Heart left ventricle (tissue), 16 donors: ENCODE data around the gene SPATS2L. TPM values are rescaled to one million over a fixed set of nuclear protein-coding genes. Genes with fewer than 3 reads are reported as not detected.

ENCODE experiments used
- ATAC-seq, 4 donors: fragments of 200-7000 bp; cut with Tn5 transposase; one replicate each; pipeline ENCODE4 v1.9.1; 2020 to 2022; ENCODE audit warnings: moderate library complexity in 4 of 4, mild to moderate bottlenecking in 3 of 4, moderate number of reproducible peaks in 1 of 4
- DNase-seq, 5 donors: peaks; one replicate each; pipeline ENCODE4 v3.0.0-alpha.2; 2020
- H3K27ac ChIP-seq, 12 donors: fragments of 200-600 bp; sonication (generic) in 4 of 12; one replicate each; pipeline versions ENCODE4 v1.5.0 to v1.8.0; 2016 to 2022; ENCODE audit warnings: mild to moderate bottlenecking in 2 of 12
- H3K27me3 ChIP-seq, 9 donors: fragments of 200-600 bp; sonication (generic) in 2 of 9; one replicate each; pipeline versions ENCODE4 v1.5.1 to v1.8.0; 2016 to 2022; ENCODE audit warnings: mild to moderate bottlenecking in 3 of 9
- H3K36me3 ChIP-seq, 9 donors: fragments of 200-600 bp; sonication (generic) in 2 of 9; one replicate each; pipeline versions ENCODE4 v1.5.0 to v1.8.0; 2018 to 2022; ENCODE audit warnings: mild to moderate bottlenecking in 2 of 9
- H3K4me1 ChIP-seq, 12 donors: fragments of 200-600 bp; sonication (generic) in 4 of 12; one replicate each; pipeline versions ENCODE4 v1.5.0 to v1.8.0; 2016 to 2022; ENCODE audit warnings: mild to moderate bottlenecking in 3 of 12
- H3K4me3 ChIP-seq, 12 donors: fragments of 200-600 bp; sonication (generic) in 4 of 12; one replicate each; pipeline versions ENCODE4 v1.5.0 to v1.8.0; 2017 to 2022; ENCODE audit warnings: mild to moderate bottlenecking in 9 of 12, moderate library complexity in 4 of 12
- H3K9me3 ChIP-seq, 12 donors: fragments of 200-600 bp; sonication (generic) in 4 of 12; one replicate each; pipeline versions ENCODE4 v1.5.0 to v1.8.0; 2016 to 2022; ENCODE audit warnings: mild to moderate bottlenecking in 1 of 12
- CTCF ChIP-seq, 12 donors: fragments of 200-600 bp; sonication (generic) in 4 of 12; IDR thresholded peaks; one replicate each; pipeline versions ENCODE4 v1.5.0 to v1.8.0; 2018 to 2022; ENCODE audit warnings: antibody characterized with exemption in 12 of 12, mild to moderate bottlenecking in 5 of 12
- POLR2A ChIP-seq, 2 donors: fragments of 450-650 bp; IDR thresholded peaks; one replicate each; pipeline ENCODE4 v1.6.1; 2017; ENCODE audit warnings: antibody characterized with exemption in 2 of 2, mild to moderate bottlenecking in 2 of 2, moderate library complexity in 2 of 2
- WGBS, 4 donors: extraction: QIAGEN DNeasy Blood & Tissue Kit in 2 of 4; methylation state at CpG; one replicate each; pipeline versions ENCODE4 v1.1.5 to v1.1.7; 2013 to 2018; 5-methylcytosine and 5-hydroxymethylcytosine counted together
- intact Hi-C, 10 donors: fragments of 100-400 bp; cut with DNase I; formaldehyde crosslinking; loops; one replicate each; pipeline versions ENCODE4 v1.11.1 to v1.14.2; 2022
- polyA plus RNA-seq, 2 donors: library from polyadenylated mRNA; stranded (reverse); fragments of 200-250 nt; gene quantifications; one replicate each; pipeline ENCODE4 v1.2.3, GENCODE V29; 2013
- total RNA-seq, 9 donors: library from RNA; depleted of rRNA in 2 of 9; stranded (reverse); fragments of >200 nt in 2 of 9; fragmentation: NEBNext Ultra II Directional in 3 of 9; extraction: Animal tissue kit (Norgen Biotek cat#: 25700) in 3 of 9; gene quantifications; one replicate each; pipeline versions ENCODE4 v1.1.0 to v1.2.4, GENCODE V29; 2016 to 2023
- donor health status: ischemic (EF 13 %, LVEDD 7.1; RV severe dilation, severe dysfunction).
- donor health status: healthy with polysubstance abuse.
- donor health status: DM: no; HTN: yes; CAD: no.
- donor health status: DM: no; HTN: no; CAD: no.
- donor health status: ischemic (EF 25% LVEDD 6.9; RV normal size, moderate dysfunction).
- donor health status: ischemic (EF 25% LVEDD 5.7; RV mildly dilated, moderate dysfunction).
- donor health status: healthy.
- donor health status: DM: yes; HTN: yes; CAD: no.
- donor health status: ischemic (EF 35%, LVEDD 5.7; RV mildly dilated, moderate dysfunction).
- donor health status: nonischemic (EF 11% LVEDD 7.7; RV severe dilation, severe dysfunction).
- donor health status: DM: yes; HTN: yes; CAD: no.
- donor health status: PGD.
- donor health status: ischemic (EF 29% LVEDD 5.4; RV normal size, mild dysfunction).
- donor health status: nonischemic (EF 23%, LVEDD 6.1; RV moderate dilation, normal function).

Gene SPATS2L
- total and polyA plus RNA-seq, 11 donors = 34.9 to 177 (median 102) TPM

- Histone ChIP-seq H3K27me3 (no peaks in the 10 kb centered on the region), H3K27ac (no peak overlapping the region), H3K36me3 (peaks cover 0 to 88% (median 54%) of the 10 kb centered on the region in 9 donors), H3K4me1 (no peaks in the 10 kb centered on the region), H3K4me3 (no peak overlapping the region), H3K9me3 (no peaks in the 10 kb centered on the region)
- intact Hi-C loops = no loop called here
- TF ChIP-seq CTCF (IDR thresholded peaks at IDR 0.05) (no peak), POLR2A (IDR thresholded peaks at IDR 0.05) (no peak)
- no peak for ATAC-seq
- DNase-seq = no peak
- WGBS, 4 donors = 92 to 99% (median 97%) methylated on average over 2 of the region's 2 CpGs
Measured at GRCh38 chr2:200418399-200418798, 111.9 kb downstream of the SPATS2L start.

DNA sequence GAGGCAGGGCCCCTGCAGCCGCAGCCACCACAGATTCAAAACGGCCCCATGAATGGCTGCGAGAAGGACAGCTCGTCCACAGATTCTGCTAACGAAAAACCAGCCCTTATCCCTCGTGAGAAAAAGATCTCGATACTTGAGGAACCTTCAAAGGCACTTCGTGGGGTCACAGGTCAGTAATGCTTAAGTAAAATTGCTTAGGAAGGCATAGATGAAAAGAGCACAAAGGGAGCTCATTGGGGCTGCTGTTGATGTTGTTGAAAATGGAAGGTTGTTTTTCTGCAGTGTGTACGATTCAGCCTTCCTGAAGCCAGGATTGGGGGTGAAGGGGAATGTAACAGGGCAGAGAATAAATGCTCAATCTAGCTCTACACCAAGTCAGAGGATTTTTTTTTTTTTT lies 112.8 kb downstream of the SPATS2L start:
- Histone ChIP-seq H3K36me3 (peaks cover 0 to 88% (median 54%) of the 10 kb centered on the region in 9 donors), H3K9me3 (no peaks in the 10 kb centered on the region), H3K27me3 (no peaks in the 10 kb centered on the region), H3K4me3 (no peak overlapping the region), H3K4me1 (no peaks in the 10 kb centered on the region), H3K27ac (no peak overlapping the region)
- DNase-seq (no peak), ATAC-seq (no peak)
- intact Hi-C loops = no loop called here
- no peak for TF ChIP-seq POLR2A (IDR thresholded peaks at IDR 0.05)
- TF ChIP-seq CTCF (IDR thresholded peaks at IDR 0.05) = no peak
- 90 to 93% (median 92%) methylated on average over 9 of the region's 9 CpGs for WGBS, 4 donors

DNA sequence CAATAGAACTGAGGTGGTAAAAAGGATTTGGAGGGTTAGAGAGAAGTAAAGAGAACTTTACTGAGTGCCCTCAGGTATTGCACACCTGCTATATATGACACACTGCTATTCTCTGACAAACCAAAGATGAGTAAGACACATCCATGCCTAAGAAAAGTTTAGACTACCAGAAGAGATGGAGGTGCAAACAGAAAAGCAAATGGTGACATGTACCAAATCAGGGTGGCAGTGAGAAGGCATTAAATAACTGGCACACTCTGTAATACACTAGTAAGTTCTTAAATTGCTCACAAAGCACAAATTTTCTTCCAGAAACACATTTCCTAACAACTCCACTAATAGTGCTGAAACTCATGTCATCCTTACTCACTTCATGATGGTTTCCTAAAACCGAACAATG lies 114.8 kb downstream of the SPATS2L start:
- intact Hi-C loops = no loop called here
- no peak overlapping the region for H3K27ac ChIP-seq
- no peak overlapping the region for H3K4me3 ChIP-seq
- no peak for TF ChIP-seq CTCF (IDR thresholded peaks at IDR 0.05)
- TF ChIP-seq POLR2A (IDR thresholded peaks at IDR 0.05) = no peak
- H3K36me3 ChIP-seq = peaks cover 0 to 88% (median 52%) of the 10 kb centered on the region in 9 donors
- WGBS, 4 donors = 94 to 98% (median 97%) methylated on average over 1 of the region's 1 CpG
- H3K27me3 ChIP-seq = no peaks in the 10 kb centered on the region
- no peaks in the 10 kb centered on the region for H3K4me1 ChIP-seq
- no peak for DNase-seq
- H3K9me3 ChIP-seq = no peaks in the 10 kb centered on the region
- ATAC-seq = no peak

- no peak for TF ChIP-seq CTCF (IDR thresholded peaks at IDR 0.05)
- TF ChIP-seq POLR2A (IDR thresholded peaks at IDR 0.05) = no peak
- no peak for ATAC-seq
- H3K36me3 ChIP-seq = peaks cover 0 to 88% (median 45%) of the 10 kb centered on the region in 9 donors
Measured at GRCh38 chr2:200422071-200422470, 115.6 kb downstream of the SPATS2L start.

More at GRCh38 chr2:200422071-200422470, 115.6 kb downstream of the SPATS2L start:
- 96 to 100% (median 99%) methylated on average over 2 of the region's 2 CpGs for WGBS, 4 donors
- Histone ChIP-seq H3K27ac (no peak overlapping the region), H3K4me1 (no peaks in the 10 kb centered on the region), H3K9me3 (no peaks in the 10 kb centered on the region), H3K4me3 (no peak overlapping the region), H3K27me3 (no peaks in the 10 kb centered on the region)
- intact Hi-C loops = no loop called here
- no peak for DNase-seq
